NCI-H187 (cell line): ENCODE measurements around the gene PDE8A.

Experiments
- DNase-seq, 2 experiments: peaks; one replicate each; lab custom pipeline; 2025; lab: John Stamatoyannopoulos, UW

The PDE8A gene

DNA sequence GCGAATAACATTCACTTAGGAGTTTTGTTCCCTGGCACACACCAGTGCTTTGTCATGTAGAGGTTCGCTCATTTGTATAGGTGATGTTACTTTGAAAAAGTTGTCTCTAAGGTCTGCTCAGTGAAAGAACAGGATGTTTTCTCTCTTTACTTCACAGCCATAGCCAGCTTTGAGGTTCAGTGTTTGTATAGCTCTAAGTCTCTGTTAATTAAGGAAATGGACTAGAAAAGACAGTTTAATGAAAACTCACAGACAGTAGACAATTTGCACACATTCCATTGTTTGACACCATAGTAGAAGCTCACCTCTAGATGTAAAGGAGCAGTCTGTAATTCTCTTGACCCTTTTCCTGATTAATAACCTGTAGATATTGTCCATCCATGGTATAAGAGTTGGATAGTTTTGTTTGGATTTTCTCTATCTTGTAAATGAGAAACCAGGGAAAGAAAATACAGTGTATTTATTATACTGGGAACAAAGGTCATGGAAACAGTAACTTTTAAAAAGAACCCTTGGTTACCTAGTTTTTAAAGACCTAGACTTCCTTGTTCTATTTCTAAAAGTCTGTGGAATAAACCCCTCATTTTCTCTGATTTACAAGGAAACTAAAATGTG, 50.4 kb downstream of the PDE8A start:
- DNase-seq: no peak

DNA sequence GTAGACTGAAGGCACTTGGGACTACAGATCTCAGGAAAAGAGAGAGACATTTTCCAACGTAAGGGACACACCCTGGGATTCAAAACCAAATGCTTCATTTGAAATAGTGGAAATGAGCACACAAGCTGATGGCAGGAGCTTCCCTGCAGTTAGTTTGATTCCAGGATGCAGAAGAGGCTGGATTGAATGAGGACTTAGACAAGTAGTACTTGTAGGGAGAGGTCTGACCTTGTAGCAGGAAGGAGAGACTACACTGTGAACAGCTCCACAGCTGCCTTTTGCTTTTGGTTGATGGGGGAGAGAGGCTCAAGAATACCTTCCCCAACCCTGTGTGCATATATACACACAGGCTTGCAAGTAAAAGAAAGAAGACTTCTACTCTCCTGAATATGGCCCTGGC, 51.5 kb downstream of the PDE8A start:
- no peak for DNase-seq

DNA sequence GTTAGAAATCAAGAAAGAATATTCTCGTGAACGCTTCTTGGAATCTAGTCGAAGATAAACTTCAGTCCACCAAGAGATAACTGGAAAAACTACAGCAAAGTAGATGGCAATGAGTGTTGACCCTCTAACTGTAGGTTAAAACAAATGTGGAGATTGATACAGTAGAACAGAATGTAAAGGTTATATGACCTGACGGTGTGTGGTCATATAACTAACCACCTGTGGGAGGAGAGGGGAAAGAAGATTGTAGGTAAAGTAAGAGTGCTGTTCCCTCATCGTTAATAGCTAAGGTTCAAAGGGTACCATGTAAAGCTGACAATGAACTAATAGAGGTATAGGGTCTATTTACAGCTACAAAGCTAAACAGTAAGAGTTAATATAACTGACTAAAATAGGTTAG, 52.6 kb downstream of the PDE8A start:
- DNase-seq: no peak

DNA sequence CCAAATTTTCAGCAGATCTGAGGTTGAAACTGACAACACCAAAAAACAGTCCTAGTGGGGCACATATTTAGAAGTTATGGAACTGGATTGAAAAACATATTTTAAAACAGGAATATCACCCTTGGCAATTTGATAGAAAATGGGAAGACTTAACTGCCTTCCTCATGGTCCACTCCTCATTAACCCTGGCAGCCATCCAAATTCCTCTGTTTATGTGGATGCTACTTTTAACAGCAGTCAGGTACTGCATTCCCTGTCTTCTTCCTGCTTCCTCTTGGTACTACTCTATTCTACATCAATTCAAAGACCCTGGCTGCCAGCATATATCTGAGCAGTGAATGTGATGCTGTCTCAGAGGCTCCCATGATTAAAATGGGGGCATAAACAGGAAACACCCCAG, 54.3 kb downstream of the PDE8A start:
- DNase-seq: no peak

DNA sequence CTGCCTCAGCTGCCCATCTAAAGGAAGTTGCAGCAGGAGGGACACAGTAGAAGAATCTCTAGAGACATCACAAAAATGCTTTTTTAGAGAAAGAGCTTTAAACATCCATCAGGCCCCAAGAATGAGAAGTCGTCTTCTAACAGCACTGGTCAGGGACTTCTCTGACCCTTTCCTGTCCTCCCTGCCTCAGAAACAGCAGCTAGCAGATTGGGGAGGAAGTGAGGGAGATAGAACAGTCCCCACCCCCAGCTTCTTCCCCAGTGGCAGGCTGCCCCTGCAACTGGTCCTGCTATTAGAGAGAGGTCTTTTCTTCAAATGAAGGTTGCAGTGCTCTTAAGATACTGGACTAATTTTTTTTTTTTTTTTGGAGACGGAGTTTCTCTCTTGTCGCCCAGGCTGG, 55.1 kb downstream of the PDE8A start:
- no peak for DNase-seq

DNA sequence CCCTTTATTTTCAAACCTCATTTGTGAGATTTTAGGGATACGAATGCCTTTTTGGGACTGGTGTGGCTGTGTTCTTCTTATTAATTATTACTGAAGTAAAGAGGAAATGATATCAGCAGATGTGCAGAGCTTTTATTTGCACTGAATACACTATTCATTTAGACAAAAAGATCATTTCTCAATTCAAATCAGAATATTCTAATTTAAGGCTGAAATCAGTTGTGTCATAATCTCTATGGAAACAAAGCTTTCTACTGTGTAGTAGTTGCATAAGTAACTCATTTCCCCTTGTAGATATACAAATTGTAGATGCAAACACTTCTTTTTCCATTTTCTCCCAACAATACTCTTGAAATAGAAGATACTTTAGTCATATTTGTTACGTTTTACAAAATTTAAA, 56.0 kb downstream of the PDE8A start:
- DNase-seq: no peak

DNA sequence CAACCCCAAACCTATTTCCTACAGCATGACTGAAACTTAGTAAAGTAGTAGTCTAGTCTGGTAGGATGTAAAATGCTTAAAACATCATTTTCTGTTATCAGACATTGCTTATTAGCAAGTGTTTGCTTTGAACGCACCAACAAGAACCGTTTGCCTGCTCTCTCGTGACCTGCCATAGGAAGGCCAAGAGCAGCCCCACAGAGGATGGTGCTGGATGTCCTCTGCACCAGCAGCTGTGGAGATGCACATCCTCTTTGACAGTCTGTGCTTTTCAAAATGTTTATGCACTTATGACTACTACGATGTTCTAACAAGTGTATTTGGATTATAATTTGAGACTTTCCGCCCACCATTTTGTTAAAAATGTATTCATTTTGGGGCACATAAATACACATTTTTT, 59.6 kb downstream of the PDE8A start:
- no peak for DNase-seq

DNA sequence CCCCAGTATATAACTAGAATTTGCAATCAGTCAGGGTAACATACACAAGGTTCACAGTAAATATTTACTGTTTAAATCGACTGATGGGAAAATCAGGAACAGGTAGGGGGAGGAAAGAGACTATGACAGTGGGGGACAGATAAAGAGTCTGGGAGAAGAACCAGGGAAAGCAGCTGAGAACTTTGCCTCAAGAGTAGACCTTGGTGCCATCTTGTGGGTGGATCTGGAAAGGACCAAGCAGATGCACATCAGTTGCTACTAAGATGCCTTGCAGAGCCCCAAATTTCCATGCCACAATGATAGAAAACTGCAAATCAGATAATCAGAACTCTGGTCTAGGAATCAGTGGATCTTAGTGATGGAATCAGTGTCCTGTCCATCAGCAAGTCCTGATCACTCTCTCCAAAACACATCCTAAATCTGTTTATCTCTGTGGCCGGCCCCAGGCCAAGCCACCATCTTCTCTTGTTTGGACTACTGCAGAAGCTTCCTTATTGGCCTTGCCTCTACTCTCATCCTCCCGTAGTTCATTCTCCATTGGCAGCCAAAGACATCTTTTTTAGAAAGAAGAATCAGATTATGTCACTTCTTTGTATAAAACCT, 62.7 kb downstream of the PDE8A start:
- DNase-seq: no peak

DNA sequence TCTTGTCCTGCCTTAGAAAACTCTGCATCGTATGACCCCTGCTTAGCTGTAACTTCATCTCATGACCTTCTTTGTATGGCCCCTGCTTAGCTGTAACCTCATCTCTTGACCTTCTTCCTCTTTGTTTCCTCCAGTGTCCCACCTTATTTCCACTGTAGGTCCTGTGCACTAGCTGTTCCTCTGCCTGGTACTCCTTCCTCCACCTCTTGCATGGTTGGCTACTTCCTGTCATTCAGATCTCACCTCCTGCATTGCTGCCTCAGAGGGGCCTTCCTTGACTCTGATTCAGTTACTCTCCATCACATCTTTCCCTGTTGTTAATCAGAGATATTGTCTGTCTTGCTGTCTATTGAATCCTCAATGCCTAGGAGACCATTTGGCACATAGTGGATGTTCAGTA, 63.2 kb downstream of the PDE8A start:
- no peak for DNase-seq

DNA sequence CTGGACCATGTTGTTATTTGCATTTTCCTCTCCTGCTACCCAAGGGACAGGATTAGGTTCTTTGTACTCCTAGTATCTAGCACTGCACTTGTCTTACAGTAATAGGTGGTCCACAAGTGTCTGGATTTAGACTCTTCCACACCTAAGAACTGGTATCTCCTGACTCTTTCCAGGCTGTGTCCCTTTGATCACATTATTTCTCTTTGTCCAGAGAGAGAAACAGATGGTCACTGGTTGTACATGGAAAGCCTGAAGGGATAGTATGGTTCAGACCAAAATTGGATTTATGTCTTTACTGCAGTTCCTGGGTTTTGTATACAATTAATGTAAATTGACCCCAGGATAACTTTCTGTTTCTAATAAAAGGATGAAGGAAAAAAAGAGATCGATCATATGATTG, 64.0 kb downstream of the PDE8A start:
- DNase-seq: no peak

DNA sequence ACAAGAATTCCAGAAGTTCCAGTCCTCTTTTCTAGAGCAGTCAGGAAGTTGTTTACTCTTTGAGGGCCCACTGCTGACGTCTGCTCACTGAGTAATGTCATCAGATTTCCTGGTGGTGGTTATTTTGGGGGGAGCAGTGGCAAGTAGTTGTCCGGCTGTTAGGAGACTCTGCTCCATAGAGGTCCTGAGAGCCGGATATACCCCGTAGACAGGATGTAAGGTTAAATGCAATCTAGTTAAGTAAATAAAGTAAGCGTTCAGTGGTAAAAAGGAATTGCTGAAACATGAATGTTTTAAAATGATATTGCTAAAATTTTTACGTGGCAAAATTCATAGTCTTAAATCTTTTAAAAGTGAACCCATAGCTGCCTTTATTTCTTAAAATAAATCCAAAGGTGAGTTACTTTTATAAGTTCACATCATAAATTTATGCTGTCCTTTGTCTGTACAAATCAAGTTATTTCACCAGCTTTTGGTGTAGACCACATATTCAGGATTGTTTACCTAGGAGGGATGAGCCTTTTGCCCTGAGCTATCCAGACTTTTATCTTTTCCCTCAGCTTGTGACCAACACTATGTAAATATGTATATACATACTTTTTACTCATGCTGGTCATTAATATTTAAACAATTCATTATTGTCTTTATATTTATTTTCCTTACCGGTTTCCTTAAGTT, 65.8 kb downstream of the PDE8A start:
- no peak for DNase-seq

DNA sequence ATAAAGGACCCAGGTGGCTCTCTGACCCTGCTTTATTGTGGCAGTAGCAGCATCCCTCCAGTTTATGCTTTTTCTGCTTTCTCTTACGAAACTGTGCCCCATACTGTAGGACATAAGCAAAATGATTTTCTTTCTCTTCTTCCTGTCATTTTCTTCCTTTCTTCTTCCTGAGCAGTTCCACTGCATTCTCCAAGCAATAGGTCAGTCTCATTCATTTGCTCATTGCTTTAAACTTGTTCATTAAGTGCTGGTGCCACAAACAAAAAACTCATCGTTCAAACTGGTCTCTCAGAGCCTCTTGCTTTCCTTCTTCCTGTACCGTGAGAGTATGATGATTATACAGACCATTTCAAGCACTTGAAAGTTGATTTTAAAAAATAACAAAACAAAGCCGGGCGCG, 66.8 kb downstream of the PDE8A start:
- DNase-seq: no peak

DNA sequence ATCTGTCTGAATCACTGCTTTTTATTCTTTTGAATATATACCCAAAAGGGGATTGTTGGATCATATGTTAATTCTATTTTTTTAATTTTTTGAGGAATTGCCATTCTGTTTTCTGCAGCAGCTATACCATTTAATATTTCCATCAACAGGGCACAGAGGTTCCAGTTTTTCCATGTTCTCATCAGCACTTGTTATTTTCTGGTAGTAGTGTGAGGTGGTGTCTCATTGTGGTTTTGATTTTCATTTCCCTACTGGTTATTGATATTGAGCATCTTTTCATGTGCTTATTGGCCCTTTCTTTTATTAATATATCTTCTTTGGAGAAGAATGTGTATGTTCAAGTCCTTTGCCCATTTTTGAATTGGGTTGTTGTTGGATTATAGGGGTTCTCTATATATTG, 68.1 kb downstream of the PDE8A start:
- no peak for DNase-seq

DNA sequence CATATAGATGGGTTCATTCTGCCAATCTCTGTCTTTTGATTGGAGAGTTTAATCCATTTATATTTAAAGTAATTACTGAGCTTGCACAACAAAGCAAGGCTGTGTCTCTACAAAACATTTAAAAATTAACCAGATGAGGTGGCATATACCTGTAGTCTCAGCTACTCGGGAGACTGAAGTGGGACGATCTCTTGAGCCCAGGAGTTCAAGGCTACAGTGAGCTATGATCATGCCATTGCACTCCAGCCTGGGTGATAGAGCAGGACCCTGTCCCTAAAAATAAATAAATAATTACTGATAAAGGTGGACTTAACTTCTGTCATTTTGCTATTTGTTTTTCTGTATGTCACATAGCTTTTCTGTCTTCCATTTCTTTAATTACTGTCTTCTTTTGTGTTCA, 78.1 kb downstream of the PDE8A start:
- DNase-seq: no peak

DNA sequence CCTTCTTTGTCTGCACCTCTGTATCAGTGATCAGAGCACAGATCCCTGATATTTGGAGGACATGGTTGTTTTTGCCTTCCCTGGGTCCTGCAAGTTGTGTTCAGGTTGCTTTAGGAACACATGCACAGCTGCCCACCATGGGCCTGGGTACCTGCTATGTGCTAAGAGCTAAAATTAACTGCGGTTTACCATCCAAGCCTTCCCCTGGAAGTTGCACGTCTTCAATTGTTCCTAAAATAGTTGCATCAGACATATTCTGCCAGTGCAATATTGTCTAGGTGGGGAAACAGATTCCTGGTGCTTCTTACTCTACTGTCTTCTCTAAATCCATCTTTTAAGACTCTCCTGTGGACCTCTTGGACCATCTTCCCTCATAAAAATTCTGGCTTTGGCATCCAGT, 80.9 kb downstream of the PDE8A start:
- DNase-seq: no peak

DNA sequence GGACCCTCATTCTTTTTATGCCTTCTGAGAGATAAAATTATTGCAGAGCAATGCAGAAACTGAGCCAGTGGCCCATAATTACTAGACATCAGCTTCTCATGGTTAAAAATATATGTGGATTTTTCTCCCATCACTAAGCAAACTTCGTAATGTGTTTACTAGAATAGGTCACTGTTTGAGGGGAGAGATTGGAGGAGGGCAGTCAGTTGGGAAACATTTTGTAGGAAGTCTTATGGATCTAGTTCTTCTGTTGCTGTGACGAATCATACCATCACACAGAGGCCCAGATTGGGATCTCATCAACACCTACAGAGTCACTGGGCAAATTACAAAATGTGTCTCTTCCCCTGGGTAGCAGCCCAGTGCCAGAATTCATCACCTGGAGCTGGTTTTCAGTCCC, 81.4 kb downstream of the PDE8A start:
- no peak for DNase-seq

DNA sequence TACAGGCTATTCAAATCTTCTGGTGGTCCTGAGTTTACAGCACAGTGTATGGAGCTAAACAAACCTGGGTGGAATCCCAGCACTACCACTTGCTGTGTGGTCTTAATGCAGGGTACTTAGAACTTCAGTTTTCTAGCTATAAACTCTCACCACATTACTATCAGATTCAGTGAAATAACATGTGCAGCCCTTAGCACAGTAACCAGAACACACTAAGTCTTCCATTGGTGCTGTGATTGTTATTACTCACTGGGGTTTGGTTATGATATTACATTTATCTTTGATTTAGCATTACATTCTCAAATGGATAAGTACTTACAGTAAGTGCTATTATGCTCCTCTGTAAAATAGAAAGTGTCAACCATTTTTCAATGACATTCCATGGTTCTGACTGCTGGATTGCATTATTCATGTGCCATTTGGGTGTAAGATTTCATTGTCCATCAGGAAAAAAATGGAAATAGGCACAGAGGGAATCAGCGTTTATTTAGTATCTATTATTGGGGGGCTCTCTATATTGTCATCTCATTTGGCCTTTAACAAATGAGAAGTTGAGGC, 81.9 kb downstream of the PDE8A start:
- no peak for DNase-seq

DNA sequence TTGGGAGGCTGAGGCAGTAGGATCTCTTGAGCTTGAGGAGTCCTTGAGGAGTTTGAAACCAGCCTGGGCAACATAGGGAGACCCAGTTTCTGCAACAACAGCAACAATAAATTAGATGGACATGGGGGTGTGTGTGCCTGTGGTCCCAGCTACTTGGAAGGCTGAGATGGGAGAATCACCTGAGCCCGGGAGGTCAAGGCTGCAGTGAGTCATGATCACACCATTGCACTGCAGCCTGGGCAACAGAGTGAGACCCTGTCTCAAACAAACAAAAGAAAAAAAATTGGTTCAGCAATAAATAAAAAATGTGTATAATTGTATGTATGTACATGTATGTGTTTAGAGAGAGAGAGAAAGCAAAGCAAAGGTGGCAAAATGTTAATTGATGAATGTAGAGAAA, 83.1 kb downstream of the PDE8A start:
- no peak for DNase-seq

DNA sequence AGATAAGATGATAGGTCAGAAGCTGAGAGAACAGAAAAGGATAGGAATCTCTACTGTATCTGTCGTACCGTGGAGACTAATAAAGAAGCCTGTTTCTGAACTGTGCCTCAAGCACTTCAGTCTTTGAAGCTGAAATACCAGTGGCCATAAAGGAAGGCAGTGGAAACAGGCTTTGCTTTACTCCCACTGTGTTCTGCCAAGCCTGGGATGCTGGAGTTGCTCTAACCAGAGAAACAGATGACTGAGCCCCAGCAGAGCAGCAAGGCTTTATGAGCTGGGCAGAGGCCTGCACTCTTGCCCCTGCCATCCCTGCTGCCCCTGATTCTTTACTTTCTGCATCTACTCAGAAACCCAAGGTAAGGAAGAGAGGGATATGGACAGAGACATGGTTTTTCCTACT, 89.4 kb downstream of the PDE8A start:
- DNase-seq: no peak

DNA sequence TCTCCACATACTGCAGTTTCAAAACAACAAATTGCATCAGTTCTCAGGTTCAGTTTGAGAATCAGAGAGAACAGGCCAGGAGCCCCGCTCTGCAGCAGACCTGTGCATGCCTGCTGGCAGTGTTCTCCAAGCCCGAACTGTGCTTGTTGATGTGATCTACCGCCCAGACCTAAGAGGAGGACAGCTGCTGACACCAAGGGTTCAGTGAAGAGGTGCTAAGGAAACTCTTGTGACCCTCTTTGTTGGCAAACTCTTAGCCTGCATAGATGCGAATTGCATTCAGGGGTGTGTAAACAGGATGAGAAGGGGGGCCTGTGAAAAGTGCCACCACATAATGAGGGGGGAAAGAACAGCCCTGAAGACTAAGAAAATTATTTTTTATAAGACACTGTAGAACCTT, 89.8 kb downstream of the PDE8A start:
- no peak for DNase-seq

DNA sequence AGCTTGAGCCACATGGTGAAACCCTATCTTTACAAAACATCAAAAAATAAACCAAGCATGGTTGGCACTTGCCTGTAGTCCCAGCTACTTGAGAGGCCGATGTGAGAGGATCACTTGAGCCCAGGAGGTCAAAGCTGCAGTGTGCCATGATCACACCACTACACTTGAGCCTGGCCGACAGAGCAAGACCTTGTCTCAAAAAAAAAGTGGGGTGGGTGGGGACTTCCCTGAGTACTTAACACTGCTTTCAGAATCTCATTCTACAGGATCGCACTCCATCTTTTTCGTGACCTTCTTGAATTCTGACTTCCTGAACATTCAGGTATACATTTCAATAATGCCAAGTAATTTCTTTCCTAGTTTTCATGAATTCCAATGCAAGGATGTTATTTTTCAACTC, 91.3 kb downstream of the PDE8A start:
- no peak for DNase-seq

DNA sequence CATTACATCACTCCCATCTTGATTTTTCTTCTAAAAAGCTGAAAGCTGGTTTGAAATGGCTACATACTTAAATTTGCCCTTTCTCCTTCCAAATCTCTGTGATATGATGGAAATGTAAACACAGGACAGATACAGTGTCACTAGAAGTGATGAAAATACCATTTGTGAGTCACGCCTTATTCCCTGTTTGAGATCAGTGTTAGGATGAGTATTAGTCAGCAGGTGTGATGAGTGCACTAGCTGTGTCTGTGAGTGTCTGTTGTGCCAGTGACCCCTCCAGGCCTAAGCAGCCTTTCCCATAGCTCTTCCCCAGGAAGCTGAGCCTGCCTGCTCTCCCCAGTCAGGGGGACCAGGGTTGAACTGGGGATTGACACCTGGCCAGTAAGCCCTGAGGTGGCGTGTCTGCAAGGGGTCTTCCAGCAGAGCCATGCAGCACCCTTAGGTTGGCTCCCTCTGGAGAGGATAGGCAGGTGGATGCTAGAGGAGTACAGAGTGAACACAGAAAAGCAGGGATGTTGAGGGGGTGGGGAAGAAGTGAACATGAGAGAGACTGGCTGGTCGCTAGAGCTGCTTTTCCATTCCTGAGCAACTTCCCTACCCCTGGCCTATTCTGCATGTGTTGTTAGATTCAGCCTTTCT, 92.0 kb downstream of the PDE8A start:
- DNase-seq: no peak

DNA sequence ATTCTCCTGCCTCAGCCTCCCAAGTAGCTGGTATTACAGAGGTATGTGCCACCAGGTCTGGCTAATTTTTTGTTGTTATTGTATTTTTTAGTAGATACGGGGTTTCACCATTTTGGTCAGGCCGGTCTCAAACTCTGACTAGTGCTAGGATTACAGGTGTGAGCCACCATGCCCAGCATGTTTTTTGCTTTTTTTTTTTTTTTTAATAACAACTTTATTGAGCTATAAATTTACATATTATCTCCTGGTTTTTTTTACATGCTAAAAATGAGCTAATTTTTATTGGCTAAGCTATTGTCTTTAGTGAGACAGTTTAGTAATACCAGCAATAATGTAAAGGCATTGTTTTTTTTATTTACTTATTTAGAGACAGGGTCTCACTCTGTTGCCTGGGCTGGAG, 105.2 kb downstream of the PDE8A start:
- no peak for DNase-seq
